GM12878 (cell line): ENCODE measurements around the gene HIRA. TPM values are rescaled to one million over a fixed set of nuclear protein-coding genes. Genes with fewer than 3 reads are reported as not detected.

ENCODE experiments used
- ATAC-seq: fragments of 200-7000 bp; cut with Tn5 transposase; 3 replicates; pipeline ENCODE4 v1.9.1; 2020; ENCODE audit warnings: mild to moderate bottlenecking, moderate library complexity
- BruUV-seq: library from RNA; stranded (reverse); fragments of 400-500 nt; replicated peaks from 2 replicates; lab custom pipeline; 2021; lab: Mats Ljungman, UMichigan
- CTCF ChIA-PET: fragments of 300-600 bp; sonication (Branson Sonifier 250); formaldehyde crosslinking; extraction: SDS; loops from one replicate; lab custom pipeline; 2021; ENCODE audit warnings: inconsistent platforms; lab: Yijun Ruan, JAX
- POLR2A ChIA-PET: fragments of 350-600 bp; formaldehyde crosslinking; extraction: SDS; loops from one replicate; lab custom pipeline; 2021; ENCODE audit warnings: inconsistent platforms; lab: Charles Lee
- RAD21 ChIA-PET: fragments of 300-600 bp; sonication (Branson Sonifier 250); formaldehyde crosslinking; loops from one replicate; lab custom pipeline; 2023; ENCODE audit warnings: antibody characterized with exemption; ENCODE audit not compliant: unreplicated experiment; lab: Charles Lee
- SMC1A ChIA-PET: fragments of 300-600 bp; sonication (Branson Sonifier 250); formaldehyde crosslinking; loops from one replicate; lab custom pipeline; 2023; ENCODE audit not compliant: unreplicated experiment, uncharacterized antibody; lab: Charles Lee
- DNase-seq: peaks from one replicate; pipeline ENCODE4 v3.0.0-alpha.2; 2011; ENCODE audit warnings: low read depth, low spot score
- FAIRE-seq: peaks from 3 replicates; lab custom pipeline; 2011; peaks lifted over from hg19 to GRCh38; lab: Jason Lieb, UNC
- H2AFZ ChIP-seq: 2 replicates; pipeline ENCODE4 v1.6.0; 2011; ENCODE audit warnings: low read depth, low read length, control low read depth; ENCODE audit not compliant: control insufficient read depth
- H3K27ac ChIP-seq: 2 replicates; pipeline ENCODE4 v1.5.1; 2011; ENCODE audit warnings: control low read depth; ENCODE audit not compliant: control insufficient read depth, insufficient read depth
- H3K27me3 ChIP-seq, 2 experiments: replicated peaks in 1 of 2; 2 replicates each; pipeline versions ENCODE4 v1.6.0 to v1.6.1; 2011; ENCODE audit warnings: low read length in 1 of 2; ENCODE audit not compliant: control insufficient read depth in 2 of 2, insufficient read depth in 2 of 2
- H3K36me3 ChIP-seq, 2 experiments: 2 replicates each; pipeline ENCODE4 v1.5.1; 2011; ENCODE audit warnings: low read length in 1 of 2; ENCODE audit not compliant: control insufficient read depth in 2 of 2, insufficient read depth in 2 of 2
- H3K4me1 ChIP-seq: 2 replicates; pipeline ENCODE4 v1.6.1; 2011; ENCODE audit warnings: mild to moderate bottlenecking, low read length, moderate library complexity, mixed read lengths; ENCODE audit not compliant: control insufficient read depth, insufficient read depth
- H3K4me2 ChIP-seq: 2 replicates; pipeline ENCODE4 v1.6.0; 2011; ENCODE audit warnings: control low read depth; ENCODE audit not compliant: control insufficient read depth, insufficient read depth
- H3K4me3 ChIP-seq: fragments of 200-600 bp; sonication (generic); 2 replicates; pipeline ENCODE4 v1.5.1; 2016
- H3K79me2 ChIP-seq: 2 replicates; pipeline ENCODE4 v1.6.0; 2011; ENCODE audit warnings: low read length; ENCODE audit not compliant: control insufficient read depth, insufficient read depth
- H3K9ac ChIP-seq: 2 replicates; pipeline ENCODE4 v1.8.0; 2011; ENCODE audit warnings: low read length, control low read depth, mixed read lengths; ENCODE audit not compliant: control insufficient read depth, insufficient read depth
- H3K9me3 ChIP-seq: replicated peaks from 3 replicates; pipeline ENCODE4 v1.5.1; 2011; ENCODE audit warnings: mild to moderate bottlenecking, low read length; ENCODE audit not compliant: control insufficient read depth, insufficient read depth
- H4K20me1 ChIP-seq: 2 replicates; pipeline ENCODE4 v1.6.0; 2011; ENCODE audit not compliant: control insufficient read depth, insufficient read depth
- EZH2 ChIP-seq: IDR thresholded peaks from 2 replicates; pipeline ENCODE4 v1.6.1; 2012; ENCODE audit warnings: low read depth, mild to moderate bottlenecking, control low read depth, inconsistent platforms, low read length, borderline replicate concordance; ENCODE audit not compliant: control insufficient read depth
- NBN ChIP-seq: fragments of 450-650 bp; IDR thresholded peaks from 2 replicates; pipeline ENCODE4 v1.6.1; 2016
- RAD51 ChIP-seq: fragments of 450-650 bp; IDR thresholded peaks from 2 replicates; pipeline ENCODE4 v1.6.1; 2016; ENCODE audit warnings: moderate library complexity, mild to moderate bottlenecking, inconsistent platforms
- RB1 ChIP-seq: fragments of 450-650 bp; formaldehyde crosslinking; IDR thresholded peaks from 2 replicates; pipeline ENCODE4 v1.6.1; 2017; ENCODE audit warnings: mild to moderate bottlenecking, borderline replicate concordance
- RELA ChIP-seq: fragments of 450-650 bp; IDR thresholded peaks from 2 replicates; pipeline ENCODE4 v1.8.0; 2014; ENCODE audit warnings: borderline replicate concordance; ENCODE audit not compliant: partially characterized antibody
- ZBTB40 ChIP-seq: fragments of 450-650 bp; IDR thresholded peaks from 2 replicates; pipeline ENCODE4 v1.6.1; 2016; ENCODE audit warnings: mild to moderate bottlenecking, moderate library complexity, borderline replicate concordance
- ZNF274 ChIP-seq: IDR thresholded peaks from one replicate; pipeline ENCODE4 v1.8.0; 2011; ENCODE audit not compliant: insufficient read length, insufficient read depth
- WGBS: methylation state at CpG from one replicate; pipeline ENCODE4 v1.1.6; 2016; ENCODE audit warnings: low lambda C conversion rate; ENCODE audit not compliant: insufficient replicate concordance, insufficient coverage; ENCODE audit errors: missing lambda C conversion rate; 5-methylcytosine and 5-hydroxymethylcytosine counted together
- in situ Hi-C: fragments of 300-500 bp; cut with MboI; formaldehyde crosslinking; loops from 9 replicates; pipeline ENCODE4 v1.14.3; 2018; ENCODE audit warnings: mixed read lengths
- intact Hi-C: fragments of 100-400 bp; cut with micrococcal nuclease; formaldehyde crosslinking; loops from one replicate; pipeline ENCODE4 v1.14.2; 2022; ENCODE audit not compliant: unreplicated experiment
- polyA plus RNA-seq, 11 experiments: library from polyadenylated mRNA; depleted of rRNA in 4 of 11; unstranded in 6 of 11; stranded (reverse) in 5 of 11; fragments of >200 nt; fragmentation: Nextera tagmentation in 4 of 11; fragmentation: Illumina TruSeq in 1 of 11; extraction: Ambion mirVana in 4 of 11; extraction: Trizol in 1 of 11; gene quantifications; 1 replicate in 1 of 11; 2 replicates in 10 of 11; pipeline versions ENCODE4 v1.2.1 to v1.2.3, GENCODE V29; 2011 to 2016; ENCODE audit warnings: inconsistent platforms in 2 of 11, missing spikeins in 2 of 11, low read depth in 1 of 11
- total RNA-seq, 4 experiments: library from RNA; depleted of rRNA in 3 of 4; stranded (reverse); fragments of >200 nt in 3 of 4; fragmentation: Illumina TruSeq in 1 of 4; extraction: Trizol in 1 of 4; gene quantifications; 2 replicates each; pipeline versions ENCODE4 v1.2.1 to v1.2.3, GENCODE V29; 2013 to 2021
- TF ChIP-seq, protein P1 (sequence below): IDR thresholded peaks from 2 replicates; pipeline ENCODE4 v1.6.1; 2012; ENCODE audit warnings: mild to moderate bottlenecking, low read depth, low read length

Gene HIRA
- total and polyA plus RNA-seq, 10 of the 15 experiments (the other 5 are each of a cell fraction or from before 2014, with no cell fraction given): 0.34 to 32.7 (median 14.5) TPM

- TF ChIP-seq ZBTB40 (no peak), RB1 (no peak), NBN (no peak), EZH2 (no peak)
- TF ChIP-seq, all 136 proteins: peak for 0
Observed at GRCh38 chr22:19394274-19395050, 37.1 kb downstream of the HIRA start (continued).

DNA sequence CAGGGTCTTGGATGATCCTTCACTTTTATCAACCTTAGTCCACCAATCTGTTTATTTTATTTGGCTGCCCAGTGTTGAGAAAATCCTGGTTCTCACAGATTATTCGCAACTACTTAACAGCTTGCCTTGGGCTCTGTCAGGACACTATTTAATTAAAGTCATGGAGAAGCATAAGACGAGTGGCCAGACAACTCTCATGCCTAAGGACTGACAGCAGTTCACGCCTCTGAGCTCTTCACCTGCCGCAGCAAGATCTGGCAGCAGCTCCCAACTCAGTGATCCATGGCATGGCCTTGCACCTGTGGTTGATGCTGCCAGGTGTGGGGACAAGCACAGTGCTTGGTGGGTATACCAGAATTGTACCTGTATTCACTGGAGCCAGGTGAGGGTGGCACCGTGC, 37.8 kb downstream of the HIRA start:
- Histone ChIP-seq H3K27me3 (no peaks in the 10 kb centered on the region), H3K27ac (no peak overlapping the region), H3K79me2 (no peaks in the 10 kb centered on the region), H3K36me3 (peaks cover 11 to 34% of the 10 kb centered on the region in 2 experiments; a peak in 3 of 4 replicates), H3K4me1 (no peaks in the 10 kb centered on the region), H2AFZ (no peak overlapping the region), H3K9me3 (no peaks in the 10 kb centered on the region)
- no TSS peak for BruUV-seq
- in situ Hi-C loops: no loop called here
- no peak for ATAC-seq
- TF ChIP-seq ZNF274 (no peak), RELA (no peak), RAD51 (no peak)
- TF ChIP-seq, protein P1, sequence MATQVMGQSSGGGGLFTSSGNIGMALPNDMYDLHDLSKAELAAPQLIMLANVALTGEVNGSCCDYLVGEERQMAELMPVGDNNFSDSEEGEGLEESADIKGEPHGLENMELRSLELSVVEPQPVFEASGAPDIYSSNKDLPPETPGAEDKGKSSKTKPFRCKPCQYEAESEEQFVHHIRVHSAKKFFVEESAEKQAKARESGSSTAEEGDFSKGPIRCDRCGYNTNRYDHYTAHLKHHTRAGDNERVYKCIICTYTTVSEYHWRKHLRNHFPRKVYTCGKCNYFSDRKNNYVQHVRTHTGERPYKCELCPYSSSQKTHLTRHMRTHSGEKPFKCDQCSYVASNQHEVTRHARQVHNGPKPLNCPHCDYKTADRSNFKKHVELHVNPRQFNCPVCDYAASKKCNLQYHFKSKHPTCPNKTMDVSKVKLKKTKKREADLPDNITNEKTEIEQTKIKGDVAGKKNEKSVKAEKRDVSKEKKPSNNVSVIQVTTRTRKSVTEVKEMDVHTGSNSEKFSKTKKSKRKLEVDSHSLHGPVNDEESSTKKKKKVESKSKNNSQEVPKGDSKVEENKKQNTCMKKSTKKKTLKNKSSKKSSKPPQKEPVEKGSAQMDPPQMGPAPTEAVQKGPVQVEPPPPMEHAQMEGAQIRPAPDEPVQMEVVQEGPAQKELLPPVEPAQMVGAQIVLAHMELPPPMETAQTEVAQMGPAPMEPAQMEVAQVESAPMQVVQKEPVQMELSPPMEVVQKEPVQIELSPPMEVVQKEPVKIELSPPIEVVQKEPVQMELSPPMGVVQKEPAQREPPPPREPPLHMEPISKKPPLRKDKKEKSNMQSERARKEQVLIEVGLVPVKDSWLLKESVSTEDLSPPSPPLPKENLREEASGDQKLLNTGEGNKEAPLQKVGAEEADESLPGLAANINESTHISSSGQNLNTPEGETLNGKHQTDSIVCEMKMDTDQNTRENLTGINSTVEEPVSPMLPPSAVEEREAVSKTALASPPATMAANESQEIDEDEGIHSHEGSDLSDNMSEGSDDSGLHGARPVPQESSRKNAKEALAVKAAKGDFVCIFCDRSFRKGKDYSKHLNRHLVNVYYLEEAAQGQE: no peak
- TF ChIP-seq, all 136 proteins: peak for 0
- Histone ChIP-seq H4K20me1 (no peaks in the 10 kb centered on the region), H3K4me3 (no peak overlapping the region), H3K4me2 (no peak overlapping the region), H3K9ac (no peak overlapping the region)
- ChIA-PET RAD21 (interaction anchor here (0.8 kb wide), 1 partner anchor 316 kb away, joined by 3 read pairs; no protein-coding TSS in a partner anchor), POLR2A (interaction anchor here (0.5 kb wide), 1 partner anchor 179 kb away, joined by 3 read pairs; no protein-coding TSS in a partner anchor), CTCF (interaction anchor here (1.0 to 1.8 kb wide), 3 partner anchors 28 to 236 kb away, joined by 3 to 4 read pairs (median 3); no protein-coding TSS in a partner anchor), SMC1A (interaction anchor here (0.9 to 1.3 kb wide), 3 partner anchors 16 to 34 kb away, joined by 3 read pairs; no protein-coding TSS in a partner anchor)
- intact Hi-C loops: no loop called here
- DNase-seq (no peak), FAIRE-seq (no peak)
- WGBS: 88% methylated on average over 5 of the region's 5 CpGs
